GM19043 (cell line): ENCODE measurements around the gene NSD2.

ENCODE experiments used
- ATAC-seq: cut with Tn5 transposase; IDR thresholded peaks from one replicate; pipeline ENCODE4 v1.9.1; 2021; ENCODE audit warnings: low read depth; ENCODE audit not compliant: unreplicated experiment

NSD2 gene

GRCh38 chr4:1982124-1983052, 111.2 kb downstream of the NSD2 start:
- ATAC-seq = no peak

GRCh38 chr4:1983053-1983845, 112.1 kb downstream of the NSD2 start:
- ATAC-seq = no peak

- no peak for ATAC-seq
These were observed 112.7 kb downstream of the NSD2 start for GRCh38 chr4:1983846-1984405.

- no peak for ATAC-seq
These were observed 113.4 kb downstream of the NSD2 start for GRCh38 chr4:1984406-1985191.

GRCh38 chr4:1985294-1985693, 114.1 kb downstream of the NSD2 start:
- ATAC-seq = no peak

GRCh38 chr4:1985780-1986577, 114.8 kb downstream of the NSD2 start:
- no peak for ATAC-seq

- no peak for ATAC-seq
These were observed 115.5 kb downstream of the NSD2 start for GRCh38 chr4:1986578-1987210.

GRCh38 chr4:1987296-1987695, 116.1 kb downstream of the NSD2 start:
- no peak for ATAC-seq

- ATAC-seq = no peak
These were observed 116.6 kb downstream of the NSD2 start for GRCh38 chr4:1987721-1988326.

- no peak for ATAC-seq
These were observed 117.1 kb downstream of the NSD2 start for GRCh38 chr4:1988327-1988724.

- no peak for ATAC-seq
These were observed 118.5 kb downstream of the NSD2 start for GRCh38 chr4:1989533-1990347.

GRCh38 chr4:1990348-1990645, 119.1 kb downstream of the NSD2 start:
- no peak for ATAC-seq

- ATAC-seq = no peak
These were observed 119.5 kb downstream of the NSD2 start for GRCh38 chr4:1990676-1991075.

- no peak for ATAC-seq
These were observed 119.9 kb downstream of the NSD2 start for GRCh38 chr4:1991087-1991486.

GRCh38 chr4:1991596-1992434, 120.6 kb downstream of the NSD2 start:
- no peak for ATAC-seq

- no peak for ATAC-seq
These were observed 121.4 kb downstream of the NSD2 start for GRCh38 chr4:1992468-1993168.

GRCh38 chr4:1993169-1993516, 122.0 kb downstream of the NSD2 start:
- no peak for ATAC-seq
